SK-N-SH (cell line): Measurements from ENCODE around the gene OR2L3. TPM values are rescaled to one million over a fixed set of nuclear protein-coding genes. Genes with fewer than 3 reads are reported as not detected.

ENCODE experiments used
- CTCF ChIA-PET: fragments of 300-600, 350-600 bp; formaldehyde crosslinking; extraction: SDS; loops from one replicate; lab custom pipeline; 2021; lab: Yijun Ruan, JAX
- POLR2A ChIA-PET: fragments of 350-600 bp; sonication (Branson Sonifier 250); formaldehyde crosslinking; extraction: SDS; loops from one replicate; lab custom pipeline; 2020; ENCODE audit warnings: antibody characterized with exemption, inconsistent platforms; lab: Yijun Ruan, JAX
- DNase-seq: peaks from one replicate; pipeline ENCODE4 v3.0.0; 2012
- H2AFZ ChIP-seq: fragments of 200-600 bp; sonication (generic); 2 replicates; pipeline ENCODE4 v1.8.1; 2016; ENCODE audit warnings: antibody characterized with exemption, mild to moderate bottlenecking, low read depth
- H3F3A ChIP-seq: fragments of 200-600 bp; sonication (generic); replicated peaks from 2 replicates; pipeline ENCODE3; 2016; ENCODE audit warnings: antibody characterized with exemption, mild to moderate bottlenecking; ENCODE audit not compliant: insufficient read depth
- H3K27ac ChIP-seq, 2 experiments: fragments of 200-500 bp in 1 of 2; fragments of 200-600 bp in 1 of 2; sonication (Bioruptor generic) in 1 of 2; sonication (generic), shearing (Covaris generic) in 1 of 2; 2 replicates each; pipeline versions ENCODE4 v1.5.1 to v1.6.1; 2014 to 2016; ENCODE audit warnings: low read depth in 2 of 2, inconsistent platforms in 1 of 2, low read length in 1 of 2, mild to moderate bottlenecking in 1 of 2, mixed read lengths in 1 of 2
- H3K27me3 ChIP-seq: fragments of 200-600 bp; sonication (generic), shearing (Covaris generic); 2 replicates; pipeline ENCODE4 v1.6.1; 2016; ENCODE audit warnings: mixed run types; ENCODE audit not compliant: insufficient read depth
- H3K36me3 ChIP-seq, 2 experiments: fragments of 200-500 bp in 1 of 2; fragments of 200-600 bp in 1 of 2; sonication (Bioruptor generic) in 1 of 2; sonication (generic) in 1 of 2; replicated peaks in 1 of 2; 2 replicates each; pipeline versions ENCODE3 to v1.5.1; 2014 to 2016; ENCODE audit warnings: low read length in 1 of 2, mild to moderate bottlenecking in 1 of 2; ENCODE audit not compliant: insufficient read depth in 2 of 2, control insufficient read depth in 1 of 2
- H3K4me1 ChIP-seq, 2 experiments: fragments of 200-500 bp in 1 of 2; fragments of 200-600 bp in 1 of 2; sonication (Bioruptor generic) in 1 of 2; sonication (generic), shearing (Covaris generic) in 1 of 2; 2 replicates each; pipeline versions ENCODE4 v1.5.1 to v1.6.1; 2014 to 2016; ENCODE audit warnings: low read depth in 1 of 2, low read length in 1 of 2, mixed run types in 1 of 2; ENCODE audit not compliant: insufficient read depth in 2 of 2, control insufficient read depth in 1 of 2
- H3K4me2 ChIP-seq: fragments of 200-600 bp; sonication (generic), shearing (Covaris generic); 2 replicates; pipeline ENCODE4 v1.6.1; 2017; ENCODE audit warnings: mixed run types
- H3K4me3 ChIP-seq, 2 experiments: fragments of 200-500 bp in 1 of 2; fragments of 200-600 bp in 1 of 2; sonication (Bioruptor generic) in 1 of 2; sonication (generic), shearing (Covaris generic) in 1 of 2; 2 replicates each; pipeline versions ENCODE4 v1.5.1 to v1.8.1; 2014 to 2016; ENCODE audit warnings: low read depth in 2 of 2, inconsistent platforms in 1 of 2, low read length in 1 of 2, mild to moderate bottlenecking in 1 of 2, mixed read lengths in 1 of 2, moderate library complexity in 1 of 2
- H3K79me2 ChIP-seq: fragments of 200-600 bp; sonication (generic); 2 replicates; pipeline ENCODE4 v1.8.1; 2017; ENCODE audit warnings: mild to moderate bottlenecking; ENCODE audit not compliant: insufficient read depth
- H3K9ac ChIP-seq: fragments of 200-600 bp; sonication (generic); 2 replicates; pipeline ENCODE4 v1.6.1; 2017; ENCODE audit warnings: mixed run types
- H3K9me2 ChIP-seq: fragments of 200-600 bp; sonication (generic); 2 replicates; pipeline ENCODE4 v1.6.1; 2017; ENCODE audit warnings: mixed run types
- H3K9me3 ChIP-seq: fragments of 200-600 bp; sonication (generic); 2 replicates; pipeline ENCODE4 v1.6.1; 2017; ENCODE audit warnings: mixed run types, mild to moderate bottlenecking, moderate library complexity
- H4K20me1 ChIP-seq: fragments of 200-600 bp; sonication (generic); 2 replicates; pipeline ENCODE4 v1.6.1; 2017; ENCODE audit warnings: mild to moderate bottlenecking, mixed run types; ENCODE audit not compliant: insufficient read depth
- ELF1 ChIP-seq: IDR thresholded peaks from 2 replicates; pipeline ENCODE4 v1.4.0; 2012
- EP300 ChIP-seq, 2 experiments: IDR thresholded peaks; 2 replicates each; pipeline versions ENCODE4 v1.4.0 to v1.6.1; 2012; ENCODE audit warnings: borderline replicate concordance in 1 of 2, low read depth in 1 of 2, low read length in 1 of 2
- EZH2phosphoT487 ChIP-seq: fragments of 200-600 bp; sonication (generic); IDR thresholded peaks from 2 replicates; pipeline ENCODE4 v1.6.1; 2017; ENCODE audit warnings: low read depth, mixed run types, mild to moderate bottlenecking, antibody characterized with exemption, moderate library complexity, borderline replicate concordance
- FOSL2 ChIP-seq: IDR thresholded peaks from 2 replicates; pipeline ENCODE4 v1.4.0; 2012; ENCODE audit warnings: low read depth, mild to moderate bottlenecking, moderate library complexity, borderline replicate concordance
- FOXM1 ChIP-seq: IDR thresholded peaks from 2 replicates; pipeline ENCODE4 v1.4.0; 2012; ENCODE audit warnings: low read depth, mild to moderate bottlenecking
- JUND ChIP-seq: IDR thresholded peaks from 2 replicates; pipeline ENCODE4 v1.4.0; 2012
- POLR2AphosphoS5 ChIP-seq: IDR thresholded peaks from 2 replicates; pipeline ENCODE4 v1.6.1; 2012; ENCODE audit warnings: low read depth, low read length
- RCOR1 ChIP-seq: fragments of 150-350 bp; IDR thresholded peaks from 2 replicates; pipeline ENCODE4 v1.6.1; 2017; ENCODE audit warnings: antibody characterized with exemption, low read length
- REST ChIP-seq: IDR thresholded peaks from 2 replicates; pipeline ENCODE4 v1.6.1; 2012; ENCODE audit warnings: mild to moderate bottlenecking, low read depth, low read length, moderate library complexity
- RFX5 ChIP-seq: IDR thresholded peaks from 2 replicates; pipeline ENCODE4 v1.6.1; 2012; ENCODE audit warnings: mild to moderate bottlenecking, improper control_type of control experiment, low read length
- RXRA ChIP-seq: IDR thresholded peaks from 2 replicates; pipeline ENCODE4 v1.4.0; 2012; ENCODE audit warnings: low read depth, mild to moderate bottlenecking, borderline replicate concordance
- SIN3A ChIP-seq: IDR thresholded peaks from 2 replicates; pipeline ENCODE4 v1.6.1; 2012; ENCODE audit warnings: low read depth, mild to moderate bottlenecking, low read length, moderate library complexity, borderline replicate concordance
- TCF12 ChIP-seq: IDR thresholded peaks from 2 replicates; pipeline ENCODE4 v1.4.0; 2012
- TEAD4 ChIP-seq: IDR thresholded peaks from 2 replicates; pipeline ENCODE4 v1.4.0; 2012; ENCODE audit warnings: mild to moderate bottlenecking, borderline replicate concordance; ENCODE audit not compliant: insufficient read depth
- YY1 ChIP-seq: IDR thresholded peaks from 2 replicates; pipeline ENCODE4 v1.4.0; 2012; ENCODE audit warnings: low read depth, mild to moderate bottlenecking
- WGBS: methylation state at CpG from one replicate; pipeline ENCODE4 v1.1.6; 2017; ENCODE audit warnings: low lambda C conversion rate; 5-methylcytosine and 5-hydroxymethylcytosine counted together
- polyA plus RNA-seq, 3 experiments: library from polyadenylated mRNA; depleted of rRNA; stranded (reverse); fragments of >200 nt; gene quantifications; 2 replicates each; pipeline ENCODE4 v1.2.3, GENCODE V29; 2012

OR2L3 gene
- polyA plus RNA-seq, 1 of the 3 experiments (the other 2 are of a cell fraction), result 0.02 TPM

GRCh38 chr1:248054671-248055070, 8.0 kb downstream of the OR2L3 start:
- H3K79me2 ChIP-seq, result no peaks in the 10 kb centered on the region
- no peak overlapping the region for H3K4me3 ChIP-seq
- TF ChIP-seq POLR2AphosphoS5 (no peak), SIN3A (no peak), FOXM1 (no peak), REST (no peak), EZH2phosphoT487 (no peak), ELF1 (no peak), FOSL2 (no peak), EP300 (IDR thresholded peaks at IDR 0.05; ENCODE audit: borderline replicate concordance in 1 of 2, low read depth in 1 of 2, low read length in 1 of 2) (no peak), TCF12 (no peak), RXRA (no peak), RFX5 (no peak)
- H2AFZ ChIP-seq, result no peak overlapping the region
- no peaks in the 10 kb centered on the region for H3K36me3 ChIP-seq
- DNase-seq, result no peak
- H3K9ac ChIP-seq, result no peak overlapping the region
- ChIA-PET POLR2A (no interaction called here), CTCF (no interaction called here)
- no peaks in the 10 kb centered on the region for H3K4me1 ChIP-seq
- no peak overlapping the region for H3K4me2 ChIP-seq
- H3K27ac ChIP-seq, result no peak overlapping the region
- H3K27me3 ChIP-seq, result no peaks in the 10 kb centered on the region
- no peaks in the 10 kb centered on the region for H3K9me3 ChIP-seq
- no peaks in the 10 kb centered on the region for H4K20me1 ChIP-seq
- H3K9me2 ChIP-seq, result no peaks in the 10 kb centered on the region
- H3F3A ChIP-seq, result no peaks in the 10 kb centered on the region

- 0% methylated on average over 2 of the region's 2 CpGs for WGBS
- no peaks in the 10 kb centered on the region for H3F3A ChIP-seq
- H3K4me3 ChIP-seq, result no peak overlapping the region
- H4K20me1 ChIP-seq, result no peaks in the 10 kb centered on the region
- H3K79me2 ChIP-seq, result no peaks in the 10 kb centered on the region
- CTCF ChIA-PET, result no interaction called here
- no peak for TF ChIP-seq YY1
- no peak for TF ChIP-seq RCOR1
- no peak for TF ChIP-seq TEAD4
- TF ChIP-seq EP300 (IDR thresholded peaks at IDR 0.05; ENCODE audit: borderline replicate concordance in 1 of 2, low read depth in 1 of 2, low read length in 1 of 2), result no peak
- TF ChIP-seq JUND, result no peak
- TF ChIP-seq, all 33 proteins: peak for 0
- H2AFZ ChIP-seq, result no peak overlapping the region
- no peaks in the 10 kb centered on the region for H3K27me3 ChIP-seq
- no peaks in the 10 kb centered on the region for H3K4me1 ChIP-seq
- no peaks in the 10 kb centered on the region for H3K9me3 ChIP-seq
- POLR2A ChIA-PET, result no interaction called here
- no peak overlapping the region for H3K9ac ChIP-seq
- no peak overlapping the region for H3K4me2 ChIP-seq
- DNase-seq, result no peak
- H3K27ac ChIP-seq, result no peak overlapping the region
- no peaks in the 10 kb centered on the region for H3K36me3 ChIP-seq
- no peaks in the 10 kb centered on the region for H3K9me2 ChIP-seq
Observed at GRCh38 chr1:248055261-248055660, 8.6 kb downstream of the OR2L3 start.
